HepG2 (cell line): ENCODE measurements around the gene UBAP1. TPM values are rescaled to one million over a fixed set of nuclear protein-coding genes. Genes with fewer than 3 reads are reported as not detected.

Source experiments
- ATAC-seq: fragments of 200-7000 bp; cut with Tn5 transposase; 3 replicates; pipeline ENCODE4 v1.9.1; 2020; ENCODE audit warnings: mild to moderate bottlenecking, moderate library complexity
- BruUV-seq: library from RNA; stranded (reverse); fragments of 400-500 nt; replicated peaks from 2 replicates; lab custom pipeline; 2021; lab: Mats Ljungman, UMichigan
- CTCF ChIA-PET: fragments of 300-600 bp; formaldehyde crosslinking; extraction: SDS; loops from one replicate; lab custom pipeline; 2021; ENCODE audit warnings: low total read pairs, inconsistent platforms, low intra/inter-chr PET ratio; lab: Yijun Ruan, JAX
- POLR2A ChIA-PET: fragments of 350-600 bp; sonication (Branson Sonifier 250); formaldehyde crosslinking; loops from one replicate; lab custom pipeline; 2020; ENCODE audit warnings: antibody characterized with exemption, inconsistent platforms; lab: Yijun Ruan, JAX
- DNase-seq: peaks from one replicate; pipeline ENCODE4 v3.0.0-alpha.2; 2015; ENCODE audit warnings: low spot score
- FAIRE-seq: peaks from 3 replicates; lab custom pipeline; 2011; peaks lifted over from hg19 to GRCh38; lab: Jason Lieb, UNC
- H2AFZ ChIP-seq: one replicate; pipeline ENCODE4 v1.6.1; 2011; ENCODE audit warnings: low read length, inconsistent platforms
- H3K27ac ChIP-seq: fragments of 300-600 bp; 3 replicates; pipeline ENCODE4 v1.8.0; 2011; ENCODE audit warnings: mixed run types, mild to moderate bottlenecking, mixed read lengths, low read length, inconsistent platforms; ENCODE audit not compliant: insufficient read depth; ENCODE audit errors: extremely low read length
- H3K27me3 ChIP-seq, 2 experiments: fragments of 200-600 bp in 1 of 2; 2 replicates in 1 of 2; 3 replicates in 1 of 2; pipeline versions ENCODE4 v1.6.0 to v1.8.0; 2011; ENCODE audit warnings: low read length in 2 of 2, mild to moderate bottlenecking in 2 of 2, moderate library complexity in 2 of 2, inconsistent platforms in 1 of 2; ENCODE audit not compliant: insufficient read depth in 2 of 2, control insufficient read depth in 1 of 2
- H3K36me3 ChIP-seq, 2 experiments: fragments of 200-600 bp in 1 of 2; replicated peaks in 1 of 2; 2 replicates in 1 of 2; 3 replicates in 1 of 2; pipeline versions ENCODE4 v1.5.1 to v1.8.0; 2011; ENCODE audit warnings: low read length in 2 of 2, inconsistent platforms in 1 of 2; ENCODE audit not compliant: insufficient read depth in 2 of 2, control insufficient read depth in 1 of 2
- H3K4me1 ChIP-seq: 2 replicates; pipeline ENCODE4 v1.5.1; 2012; ENCODE audit warnings: low read length, inconsistent platforms; ENCODE audit not compliant: insufficient read depth
- H3K4me2 ChIP-seq: 2 replicates; pipeline ENCODE4 v1.6.0; 2011; ENCODE audit warnings: low read depth, low read length, inconsistent platforms
- H3K4me3 ChIP-seq, 3 experiments: fragments of 200-600 bp in 1 of 3; sonication (generic), shearing (Covaris generic) in 1 of 3; replicated peaks in 1 of 3; 2 replicates each; pipeline ENCODE4 v1.5.1; 2011 to 2016; ENCODE audit warnings: low read length in 3 of 3, inconsistent platforms in 2 of 3, low read depth in 2 of 3, mild to moderate bottlenecking in 2 of 3, control low read depth in 1 of 3, mixed read lengths in 1 of 3; ENCODE audit not compliant: insufficient read depth in 1 of 3
- H3K79me2 ChIP-seq: one replicate; pipeline ENCODE4 v1.6.1; 2011; ENCODE audit warnings: low read length, inconsistent platforms; ENCODE audit not compliant: insufficient read depth
- H3K9ac ChIP-seq: 2 replicates; pipeline ENCODE4 v1.6.0; 2011; ENCODE audit warnings: mild to moderate bottlenecking, low read depth, low read length, inconsistent platforms; ENCODE audit not compliant: insufficient read depth
- H3K9me3 ChIP-seq: 2 replicates; pipeline ENCODE4 v1.5.1; 2012; ENCODE audit warnings: mild to moderate bottlenecking, low read length
- H4K20me1 ChIP-seq: 2 replicates; pipeline ENCODE4 v1.6.0; 2011; ENCODE audit warnings: inconsistent platforms, mild to moderate bottlenecking, low read length, moderate library complexity; ENCODE audit not compliant: insufficient read depth
- ATF3 ChIP-seq: sonication (generic); formaldehyde crosslinking; IDR thresholded peaks from 2 replicates; pipeline ENCODE4 v1.4.0; 2020; ENCODE audit warnings: missing genetic modification reagents
- KIAA2018 ChIP-seq: sonication (generic); formaldehyde crosslinking; IDR thresholded peaks from 2 replicates; pipeline ENCODE4 v1.5.0; 2020; ENCODE audit warnings: mild to moderate bottlenecking, missing genetic modification reagents, borderline replicate concordance
- RNF219 ChIP-seq: sonication (generic); formaldehyde crosslinking; IDR thresholded peaks from 2 replicates; pipeline ENCODE4 v1.5.0; 2020; ENCODE audit warnings: mild to moderate bottlenecking, missing genetic modification reagents
- WGBS: methylation state at CpG from one replicate; pipeline ENCODE4 v1.1.6; 2017; ENCODE audit warnings: low lambda C conversion rate; 5-methylcytosine and 5-hydroxymethylcytosine counted together
- in situ Hi-C: cut with HindIII; loops from 2 replicates; pipeline ENCODE4 v1.10.0; 2017; ENCODE audit warnings: low pct_unique_long_range_greater_than_20kb; ENCODE audit not compliant: extremely low pct_ligation_motif_present
- intact Hi-C: fragments of 100-400 bp; cut with micrococcal nuclease; formaldehyde crosslinking; loops from one replicate; pipeline ENCODE4 v1.10.0; 2022; ENCODE audit not compliant: unreplicated experiment
- polyA plus RNA-seq, 8 experiments: library from polyadenylated mRNA; depleted of rRNA in 3 of 8; stranded (reverse) in 7 of 8; unstranded in 1 of 8; fragments of >200 nt; fragmentation: Illumina TruSeq in 4 of 8; extraction: Trizol in 4 of 8; gene quantifications; 2 replicates each; pipeline versions ENCODE4 v1.2.1 to v1.2.3, GENCODE V29; 2011 to 2016; ENCODE audit warnings: low read depth in 4 of 8, missing spikeins in 1 of 8, mixed read lengths in 1 of 8; ENCODE audit not compliant: insufficient read depth in 1 of 8
- total RNA-seq, 5 experiments: library from RNA; depleted of rRNA; stranded (reverse); fragments of >200 nt; fragmentation: Illumina TruSeq; extraction: Trizol; gene quantifications; 2 replicates each; pipeline ENCODE4 v1.2.3, GENCODE V29; 2016; ENCODE audit warnings: low read depth in 1 of 5

The UBAP1 gene
- total and polyA plus RNA-seq, 2 of the 13 experiments (the other 11 are each of a cell fraction or from before 2014, with no cell fraction given), result 19.5 to 40.5 TPM

- Histone ChIP-seq H3K36me3 (0 out of 5 replicates have a peak, but pooled peaks cover 0 to 4% of the 10 kb centered on the region in 2 experiments), H3K9ac (no peak overlapping the region), H3K4me3 (no peak overlapping the region), H2AFZ (no peak overlapping the region), H3K9me3 (no peaks in the 10 kb centered on the region), H3K79me2 (peaks cover 16% of the 10 kb centered on the region), H4K20me1 (peaks cover 14% of the 10 kb centered on the region; the same call in 1 of the 2 replicates)
- FAIRE-seq (no peak), ATAC-seq (no peak)
- no TSS peak for BruUV-seq
- CTCF ChIA-PET, result no interaction called here
- TF ChIP-seq ATF3 (CRISPR knock-in tag), result no peak
- no peak for TF ChIP-seq RNF219 (CRISPR knock-in tag)
- no peak for TF ChIP-seq KIAA2018 (CRISPR knock-in tag)
- TF ChIP-seq, all 625 proteins: peak for 0
- Histone ChIP-seq H3K27ac (no peak overlapping the region), H3K27me3 (no peaks in the 10 kb centered on the region), H3K4me2 (no peak overlapping the region), H3K4me1 (peaks cover 35% of the 10 kb centered on the region)
- in situ Hi-C loops (no loop called here), intact Hi-C loops (no loop called here)
- no peak for DNase-seq
- POLR2A ChIA-PET, result interaction anchor here (0.5 kb wide), 1 partner anchor 44 kb away, joined by 3 read pairs; no protein-coding TSS in a partner anchor
- over 99% methylated on average over 12 of the region's 12 CpGs for WGBS
Observed at GRCh38 chr9:34224349-34224748, 45.5 kb downstream of the UBAP1 start.
